ENCODE data around the gene RUNDC3A.

Gene RUNDC3A

GRCh38 chr17:44273607-44274006 lies 34.8 kb upstream of the RUNDC3A start:
- no peak for TF ChIP-seq CTCF (IDR thresholded peaks at IDR 0.05)
- Histone ChIP-seq H3K27ac (no peak overlapping the region), H3K4me3 (no peak overlapping the region)
- no peak for DNase-seq (ENCODE audit: low spot score)

- no peak for TF ChIP-seq CTCF (IDR thresholded peaks at IDR 0.05)
- Histone ChIP-seq H3K4me3 (no peak overlapping the region), H3K27ac (no peak overlapping the region)
- no peak for DNase-seq (ENCODE audit: low spot score)
These were observed 30.4 kb upstream of the RUNDC3A start for GRCh38 chr17:44277976-44278375.

GRCh38 chr17:44279346-44279665 lies 29.1 kb upstream of the RUNDC3A start:
- no peak overlapping the region for H3K4me3 ChIP-seq
- no peak overlapping the region for H3K27ac ChIP-seq
- no peak for DNase-seq (ENCODE audit: low spot score)
- TF ChIP-seq CTCF (IDR thresholded peaks at IDR 0.05), result no peak

GRCh38 chr17:44279666-44280391 lies 28.6 kb upstream of the RUNDC3A start:
- H3K4me3 ChIP-seq, result peak overlapping the region; percentile 28
- H3K27ac ChIP-seq, result peak overlapping the region in 1 of 2 donors; percentile 76
- DNase-seq (ENCODE audit: low spot score), result peak; percentile 79
- no peak for TF ChIP-seq CTCF (IDR thresholded peaks at IDR 0.05)

GRCh38 chr17:44280392-44280937 lies 27.9 kb upstream of the RUNDC3A start:
- Histone ChIP-seq H3K4me3 (no peak overlapping the region), H3K27ac (peak overlapping the region in 1 of 2 donors; percentile 76)
- no peak for TF ChIP-seq CTCF (IDR thresholded peaks at IDR 0.05)
- no peak for DNase-seq (ENCODE audit: low spot score)

- no peak for DNase-seq (ENCODE audit: low spot score)
- no peak overlapping the region for H3K27ac ChIP-seq
- H3K4me3 ChIP-seq, result no peak overlapping the region
- no peak for TF ChIP-seq CTCF (IDR thresholded peaks at IDR 0.05)
These were observed 26.8 kb upstream of the RUNDC3A start for GRCh38 chr17:44281570-44281969.

- H3K27ac ChIP-seq, result no peak overlapping the region
- no peak for TF ChIP-seq CTCF (IDR thresholded peaks at IDR 0.05)
- no peak overlapping the region for H3K4me3 ChIP-seq
- no peak for DNase-seq (ENCODE audit: low spot score)
These were observed 26.1 kb upstream of the RUNDC3A start for GRCh38 chr17:44282264-44282663.

Data from coronary artery (tissue), 2 donors.